ENCODE measurements around the gene GLYAT. TPM values are rescaled to one million over a fixed set of nuclear protein-coding genes. Genes with fewer than 3 reads are reported as not detected.

The GLYAT gene, protein sequence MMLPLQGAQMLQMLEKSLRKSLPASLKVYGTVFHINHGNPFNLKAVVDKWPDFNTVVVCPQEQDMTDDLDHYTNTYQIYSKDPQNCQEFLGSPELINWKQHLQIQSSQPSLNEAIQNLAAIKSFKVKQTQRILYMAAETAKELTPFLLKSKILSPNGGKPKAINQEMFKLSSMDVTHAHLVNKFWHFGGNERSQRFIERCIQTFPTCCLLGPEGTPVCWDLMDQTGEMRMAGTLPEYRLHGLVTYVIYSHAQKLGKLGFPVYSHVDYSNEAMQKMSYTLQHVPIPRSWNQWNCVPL
- total RNA-seq = under 1 TPM in 2 of 4 donors, not detected in 2; 0.36 to 0.42 TPM

DNA sequence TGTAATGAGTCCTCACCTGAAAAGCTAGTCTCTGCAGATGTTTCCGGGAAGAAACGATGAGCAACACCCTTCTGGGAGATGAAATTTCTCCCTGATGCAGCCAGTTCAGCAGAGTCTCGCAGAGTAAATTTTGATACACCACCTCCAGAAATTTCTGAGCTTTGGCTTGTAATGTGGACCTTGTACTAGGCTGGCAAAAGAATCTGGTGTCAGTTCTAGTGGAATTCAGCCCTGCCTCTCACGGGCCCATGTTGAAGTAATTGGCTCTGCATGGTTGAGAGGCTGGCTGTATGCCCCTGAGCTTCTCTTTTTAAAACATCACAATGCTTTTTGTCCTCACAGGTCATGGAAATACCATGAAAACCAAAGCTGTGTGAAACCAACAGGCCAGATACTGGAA, at the start of gene GLYAT:
Gene GLYAT (minus strand): TSS at position 125 of the 400 bp plus-strand sequence. CDS start 7,447 bp downstream, outside the sequence.
- Histone ChIP-seq H3K27ac (no peak within 1 kb of the TSS), H3K36me3 (no peaks in the 10 kb centered on the region), H3K9me3 (no peaks in the 10 kb centered on the region), H3K4me3 (no peak within 1 kb of the TSS), H3K4me1 (peaks cover 15% of the 10 kb centered on the region), H3K27me3 (no peaks in the 10 kb centered on the region)
- TF ChIP-seq POLR2A (IDR thresholded peaks at IDR 0.05) (no peak), EP300 (IDR thresholded peaks at IDR 0.05) (no peak), POLR2AphosphoS5 (IDR thresholded peaks at IDR 0.05) (no peak)
- TF ChIP-seq, protein P1, sequence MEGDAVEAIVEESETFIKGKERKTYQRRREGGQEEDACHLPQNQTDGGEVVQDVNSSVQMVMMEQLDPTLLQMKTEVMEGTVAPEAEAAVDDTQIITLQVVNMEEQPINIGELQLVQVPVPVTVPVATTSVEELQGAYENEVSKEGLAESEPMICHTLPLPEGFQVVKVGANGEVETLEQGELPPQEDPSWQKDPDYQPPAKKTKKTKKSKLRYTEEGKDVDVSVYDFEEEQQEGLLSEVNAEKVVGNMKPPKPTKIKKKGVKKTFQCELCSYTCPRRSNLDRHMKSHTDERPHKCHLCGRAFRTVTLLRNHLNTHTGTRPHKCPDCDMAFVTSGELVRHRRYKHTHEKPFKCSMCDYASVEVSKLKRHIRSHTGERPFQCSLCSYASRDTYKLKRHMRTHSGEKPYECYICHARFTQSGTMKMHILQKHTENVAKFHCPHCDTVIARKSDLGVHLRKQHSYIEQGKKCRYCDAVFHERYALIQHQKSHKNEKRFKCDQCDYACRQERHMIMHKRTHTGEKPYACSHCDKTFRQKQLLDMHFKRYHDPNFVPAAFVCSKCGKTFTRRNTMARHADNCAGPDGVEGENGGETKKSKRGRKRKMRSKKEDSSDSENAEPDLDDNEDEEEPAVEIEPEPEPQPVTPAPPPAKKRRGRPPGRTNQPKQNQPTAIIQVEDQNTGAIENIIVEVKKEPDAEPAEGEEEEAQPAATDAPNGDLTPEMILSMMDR (IDR thresholded peaks at IDR 0.05) = no peak
- DNase-seq (ENCODE audit: low spot score in 2 of 2) = no peak
- WGBS = 66% methylated on average over 4 of the region's 4 CpGs

DNA sequence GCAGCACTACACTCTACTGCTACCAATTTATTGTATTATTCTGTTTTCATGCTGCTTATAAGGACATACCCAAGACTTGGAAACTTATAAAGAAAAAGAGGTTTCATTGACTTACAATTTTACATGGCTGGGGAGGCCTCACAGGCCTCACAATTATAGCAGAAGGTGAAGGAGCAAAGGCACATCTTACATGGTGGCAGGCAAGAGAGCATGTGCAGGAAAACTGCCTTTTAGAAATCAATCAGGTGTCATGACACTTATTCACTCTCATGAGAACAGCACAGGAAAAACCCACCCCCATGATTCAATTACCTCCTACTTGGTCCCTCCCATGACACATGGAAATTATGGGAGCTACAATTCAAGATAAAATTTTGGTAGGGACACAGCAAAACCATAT, 49.6 kb upstream of the GLYAT start:
- DNase-seq (ENCODE audit: low spot score in 2 of 2) = no peak

DNA sequence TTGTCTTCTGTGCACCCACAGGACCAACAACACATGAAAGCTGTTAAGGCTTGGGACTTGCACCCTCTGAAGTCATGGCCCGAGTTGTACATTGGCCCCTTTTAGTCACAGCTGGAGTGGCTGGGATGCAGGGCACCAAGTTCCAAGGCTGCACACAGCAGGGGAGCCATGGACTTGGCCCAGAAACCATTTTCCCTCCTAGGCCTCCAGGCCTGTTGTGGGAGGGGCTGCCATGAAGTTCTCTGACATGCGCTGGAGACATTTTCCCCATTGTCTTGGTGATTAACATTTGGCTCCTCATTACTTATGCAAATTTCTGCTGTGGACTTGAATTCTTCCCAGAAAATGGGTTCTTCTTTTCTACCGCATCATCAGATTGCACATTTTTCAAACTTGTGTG, 48.8 kb upstream of the GLYAT start:
- no peaks in the 10 kb centered on the region for H3K4me1 ChIP-seq
- no peaks in the 10 kb centered on the region for H3K36me3 ChIP-seq
- no peaks in the 10 kb centered on the region for H3K27me3 ChIP-seq
- no peak for DNase-seq (ENCODE audit: low spot score in 2 of 2)
- H3K27ac ChIP-seq = no peak overlapping the region
- H3K9me3 ChIP-seq = no peaks in the 10 kb centered on the region
- TF ChIP-seq, protein P1 (IDR thresholded peaks at IDR 0.05) = no peak
- TF ChIP-seq POLR2AphosphoS5 (IDR thresholded peaks at IDR 0.05) (no peak), POLR2A (IDR thresholded peaks at IDR 0.05) (no peak), EP300 (IDR thresholded peaks at IDR 0.05) (no peak)
- no peak overlapping the region for H3K4me3 ChIP-seq
- 92% methylated on average over 2 of the region's 3 CpGs for WGBS

More for the DNA sequence above, 49.6 kb upstream of the GLYAT start:
- TF ChIP-seq, protein P1 (IDR thresholded peaks at IDR 0.05) = no peak
- TF ChIP-seq POLR2A (IDR thresholded peaks at IDR 0.05) (no peak), POLR2AphosphoS5 (IDR thresholded peaks at IDR 0.05) (no peak)
- H3K36me3 ChIP-seq = no peaks in the 10 kb centered on the region
- no peak overlapping the region for H3K27ac ChIP-seq
- no peaks in the 10 kb centered on the region for H3K4me1 ChIP-seq
- no peaks in the 10 kb centered on the region for H3K27me3 ChIP-seq
- no peaks in the 10 kb centered on the region for H3K9me3 ChIP-seq
- H3K4me3 ChIP-seq = no peak overlapping the region

DNA sequence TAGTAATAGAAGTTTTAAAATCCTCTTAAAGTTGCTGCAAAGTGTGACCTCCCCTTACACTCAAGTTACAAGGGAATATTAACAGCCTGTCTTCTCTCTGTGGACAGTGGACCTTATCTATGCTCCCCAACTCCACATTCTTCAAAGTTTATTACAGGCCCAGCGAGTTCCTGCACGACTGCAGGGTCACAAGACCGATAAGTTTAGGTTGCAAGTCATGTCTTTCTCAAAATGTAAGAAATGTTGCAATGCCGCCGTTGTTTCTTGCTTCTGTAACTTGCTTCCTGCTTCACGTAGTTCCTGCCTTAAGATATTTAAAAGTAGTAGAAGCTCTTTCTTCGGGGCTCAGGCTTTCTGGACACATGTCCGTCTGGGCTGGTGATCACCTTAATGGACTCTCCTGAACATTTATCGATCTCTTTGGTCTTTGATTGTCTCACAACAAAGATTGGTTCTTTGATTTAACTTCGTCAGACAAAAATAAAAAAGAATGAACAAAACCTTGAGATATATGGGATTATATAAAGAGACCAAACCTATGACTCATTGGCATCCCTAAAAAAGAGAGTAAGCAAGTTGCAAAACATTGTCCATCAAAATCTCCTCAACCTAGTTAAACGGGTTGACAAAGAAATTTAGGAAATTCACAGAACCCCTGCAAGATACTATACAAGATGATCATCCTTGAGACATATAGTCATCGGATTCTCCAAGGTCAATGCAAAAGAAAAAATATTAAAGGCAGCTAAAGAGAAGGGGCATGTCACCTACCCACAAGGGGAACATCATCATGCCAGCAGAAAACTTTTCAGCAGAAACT, 45.4 kb upstream of the GLYAT start:
- Histone ChIP-seq H3K9me3 (no peaks in the 10 kb centered on the region), H3K4me1 (no peaks in the 10 kb centered on the region), H3K36me3 (no peaks in the 10 kb centered on the region), H3K4me3 (no peak overlapping the region), H3K27ac (no peak overlapping the region), H3K27me3 (no peaks in the 10 kb centered on the region)
- 70% methylated on average over 12 of the region's 12 CpGs for WGBS
- no peak for TF ChIP-seq POLR2A (IDR thresholded peaks at IDR 0.05)
- no peak for TF ChIP-seq EP300 (IDR thresholded peaks at IDR 0.05)
- TF ChIP-seq POLR2AphosphoS5 (IDR thresholded peaks at IDR 0.05) = no peak
- TF ChIP-seq, protein P1 (IDR thresholded peaks at IDR 0.05) = no peak
- no peak for DNase-seq (ENCODE audit: low spot score in 2 of 2)

DNA sequence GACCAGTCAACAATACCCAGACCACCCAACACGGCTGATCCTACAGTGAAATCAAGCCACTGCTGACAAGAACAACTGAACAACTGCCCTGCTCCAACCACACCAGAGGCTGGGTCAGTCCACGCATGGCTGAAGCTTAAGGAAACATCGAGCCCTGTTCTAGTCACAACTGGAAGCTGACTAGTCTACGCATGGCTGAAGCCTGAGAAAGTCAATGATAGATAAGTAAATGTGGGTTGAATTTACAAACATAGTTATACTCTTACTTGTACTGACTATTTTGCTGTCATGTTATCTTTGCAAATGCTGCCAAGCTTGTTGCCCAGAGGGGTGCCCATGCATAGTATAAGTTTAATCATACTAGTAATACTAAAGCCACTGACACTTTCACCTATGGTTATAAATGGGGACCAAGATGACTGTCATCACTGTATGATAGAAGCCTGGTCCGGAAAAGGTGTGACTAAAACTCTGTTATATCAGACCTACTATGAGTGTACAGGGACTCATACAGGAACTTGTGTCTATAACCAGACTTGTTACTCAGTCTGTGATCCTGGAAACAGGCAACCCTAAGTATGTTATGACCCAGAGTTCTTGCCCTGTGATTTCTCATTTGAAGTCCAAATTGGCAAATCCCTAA, 43.4 kb upstream of the GLYAT start:
- Histone ChIP-seq H3K4me1 (no peaks in the 10 kb centered on the region), H3K36me3 (no peaks in the 10 kb centered on the region), H3K4me3 (no peak overlapping the region), H3K27ac (no peak overlapping the region), H3K9me3 (no peaks in the 10 kb centered on the region), H3K27me3 (no peaks in the 10 kb centered on the region)
- WGBS = 76% methylated on average over 5 of the region's 5 CpGs
- no peak for DNase-seq (ENCODE audit: low spot score in 2 of 2)
- TF ChIP-seq POLR2A (IDR thresholded peaks at IDR 0.05) (no peak), EP300 (IDR thresholded peaks at IDR 0.05) (no peak), POLR2AphosphoS5 (IDR thresholded peaks at IDR 0.05) (no peak)
- TF ChIP-seq, protein P1 (IDR thresholded peaks at IDR 0.05) = no peak

All from suprapubic skin (tissue), 4 donors.